A549 (cell line): ENCODE measurements around the gene HSP90B1. TPM values are rescaled to one million over a fixed set of nuclear protein-coding genes. Genes with fewer than 3 reads are reported as not detected.
A peak's percentile ranks its signal among the peaks of the same experiment; 100 is the strongest.

Experiments used
- ATAC-seq, 2 experiments: fragments of 200-7000 bp in 1 of 2; fragments of >200 bp in 1 of 2; cut with Nextera tagmentation in 1 of 2; cut with Tn5 transposase in 1 of 2; 3 replicates each; pipeline versions ENCODE4 v1.8.0 to v1.9.1; 2018 to 2020; ENCODE audit warnings: mild to moderate bottlenecking in 1 of 2, moderate library complexity in 1 of 2
- CTCF ChIA-PET: fragments of 300-600 bp; sonication (Branson Sonifier 250); formaldehyde crosslinking; extraction: SDS; loops from one replicate; lab custom pipeline; 2021; ENCODE audit warnings: antibody characterized with exemption, inconsistent platforms; lab: Yijun Ruan, JAX
- POLR2A ChIA-PET: fragments of 350-600 bp; formaldehyde crosslinking; extraction: SDS; loops from one replicate; lab custom pipeline; 2021; ENCODE audit warnings: antibody characterized with exemption, inconsistent platforms; lab: Yijun Ruan, JAX
- DNase-seq, 2 experiments: peaks; one replicate each; pipeline versions ENCODE4 v3.0.0 to v3.0.0-alpha.2; 2011 to 2016; ENCODE audit warnings: low read depth in 1 of 2, low spot score in 1 of 2
- FAIRE-seq: peaks from 2 replicates; lab custom pipeline; 2011; peaks lifted over from hg19 to GRCh38; lab: Jason Lieb, UNC
- H3K27ac ChIP-seq, 2 experiments: fragments of >200 bp; sonication (Bioruptor Twin); formaldehyde crosslinking; 3 replicates each; pipeline ENCODE4 v1.5.1; 2016 to 2017
- H3K4me1 ChIP-seq: fragments of >200 bp; sonication (Bioruptor Twin); formaldehyde crosslinking; 3 replicates; pipeline ENCODE4 v1.6.1; 2016
- H3K4me2 ChIP-seq: fragments of >200 bp; sonication (Bioruptor Twin); formaldehyde crosslinking; 3 replicates; pipeline ENCODE4 v1.6.1; 2016
- H3K4me3 ChIP-seq: fragments of >200 bp; sonication (Bioruptor Twin); formaldehyde crosslinking; 3 replicates; pipeline ENCODE4 v1.5.1; 2016
- H3K9me3 ChIP-seq: fragments of >200 bp; sonication (Bioruptor Twin); formaldehyde crosslinking; 3 replicates; pipeline ENCODE4 v1.6.1; 2016
- CBX2 ChIP-seq: fragments of 200-600 bp; sonication (generic); IDR thresholded peaks from 2 replicates; pipeline ENCODE4 v1.6.1; 2016; ENCODE audit warnings: low read depth, mild to moderate bottlenecking, borderline replicate concordance
- CHD2 ChIP-seq: fragments of 150-350 bp; IDR thresholded peaks from 2 replicates; pipeline ENCODE4 v1.6.1; 2014; ENCODE audit warnings: low read length; ENCODE audit not compliant: partially characterized antibody
- ELK1 ChIP-seq: fragments of 150-350 bp; IDR thresholded peaks from 2 replicates; pipeline ENCODE4 v1.6.1; 2014; ENCODE audit warnings: low read depth, mild to moderate bottlenecking, low read length
- EP300 ChIP-seq, 2 experiments: fragments of >200 bp; sonication (Bioruptor Twin); formaldehyde crosslinking; IDR thresholded peaks; 2 replicates in 1 of 2; 3 replicates in 1 of 2; pipeline ENCODE4 v1.6.1; 2016 to 2017
- FOSL2 ChIP-seq, 2 experiments: fragments of 450-650 bp in 1 of 2; fragments of >200 bp in 1 of 2; sonication (Bioruptor Twin) in 1 of 2; formaldehyde crosslinking; IDR thresholded peaks; 2 replicates each; pipeline versions ENCODE4 v1.5.0 to v1.6.1; 2016 to 2020; ENCODE audit warnings: mild to moderate bottlenecking in 1 of 2, moderate library complexity in 1 of 2
- GATA3 ChIP-seq: IDR thresholded peaks from 2 replicates; pipeline ENCODE4 v1.6.1; 2012; ENCODE audit warnings: borderline replicate concordance
- HOXB5 ChIP-seq: fragments of 250-450 bp; sonication (Bioruptor Pico); IDR thresholded peaks from 2 replicates; pipeline ENCODE4 v1.5.0; 2020; ENCODE audit warnings: mild to moderate bottlenecking, moderate library complexity
- JUNB ChIP-seq: fragments of >200 bp; sonication (Bioruptor Twin); formaldehyde crosslinking; IDR thresholded peaks from 2 replicates; pipeline ENCODE4 v1.6.1; 2016
- KDM1A ChIP-seq: fragments of 200-600 bp; sonication (generic); IDR thresholded peaks from 2 replicates; pipeline ENCODE4 v1.6.1; 2016; ENCODE audit warnings: low read depth, mild to moderate bottlenecking
- KDM5A ChIP-seq: fragments of 200-600 bp; sonication (generic); IDR thresholded peaks from 2 replicates; pipeline ENCODE4 v1.6.1; 2016; ENCODE audit warnings: antibody characterized with exemption, mild to moderate bottlenecking
- NFE2L2 ChIP-seq: fragments of 150-350 bp; conservative IDR thresholded peaks from 2 replicates; pipeline ENCODE4 v1.6.1; 2014; ENCODE audit warnings: low read length
- NPAS2 ChIP-seq: fragments of 250-450 bp; sonication (Bioruptor Pico); IDR thresholded peaks from 2 replicates; pipeline ENCODE4 v1.8.0; 2022; ENCODE audit warnings: mild to moderate bottlenecking, moderate library complexity, borderline replicate concordance
- NR3C1 ChIP-seq: fragments of >200 bp; sonication (Bioruptor Twin); formaldehyde crosslinking; IDR thresholded peaks from 3 replicates; pipeline ENCODE4 v1.6.1; 2017
- PBX3 ChIP-seq: IDR thresholded peaks from 2 replicates; pipeline ENCODE4 v1.6.1; 2012
- PHF8 ChIP-seq: fragments of 200-600 bp; sonication (generic); IDR thresholded peaks from 2 replicates; pipeline ENCODE4 v1.6.1; 2016; ENCODE audit warnings: low read depth, mild to moderate bottlenecking, antibody characterized with exemption, moderate library complexity, borderline replicate concordance
- RARB ChIP-seq: fragments of 250-450 bp; sonication (Bioruptor Pico); IDR thresholded peaks from 2 replicates; pipeline ENCODE4 v1.8.0; 2021; ENCODE audit warnings: mild to moderate bottlenecking, moderate library complexity
- RCOR1 ChIP-seq: fragments of 150-350 bp; IDR thresholded peaks from 2 replicates; pipeline ENCODE4 v1.6.1; 2014; ENCODE audit warnings: antibody characterized with exemption, low read length, low read depth
- REST ChIP-seq: fragments of 200-600 bp; sonication (generic); IDR thresholded peaks from 2 replicates; pipeline ENCODE4 v1.6.1; 2016; ENCODE audit warnings: antibody characterized with exemption, mild to moderate bottlenecking, moderate library complexity
- RFX5 ChIP-seq: fragments of 450-650 bp; IDR thresholded peaks from 2 replicates; pipeline ENCODE4 v1.7.1; 2014; ENCODE audit warnings: antibody characterized with exemption, mild to moderate bottlenecking, moderate library complexity
- TFCP2L1 ChIP-seq: fragments of 250-450 bp; sonication (Bioruptor Pico); IDR thresholded peaks from 2 replicates; pipeline ENCODE4 v1.5.0; 2021; ENCODE audit warnings: mild to moderate bottlenecking
- TP53 ChIP-seq: fragments of 250-450 bp; sonication (Bioruptor Pico); IDR thresholded peaks from 2 replicates; pipeline ENCODE4 v1.5.0; 2021; ENCODE audit warnings: mild to moderate bottlenecking, moderate library complexity
- ZC3H11A ChIP-seq: fragments of 450-650 bp; IDR thresholded peaks from 2 replicates; pipeline ENCODE4 v1.6.1; 2014; ENCODE audit warnings: antibody characterized with exemption, mild to moderate bottlenecking
- ZFP36 ChIP-seq: fragments of 450-650 bp; IDR thresholded peaks from 2 replicates; pipeline ENCODE4 v1.6.1; 2014; ENCODE audit warnings: borderline replicate concordance; ENCODE audit not compliant: partially characterized antibody
- ZSCAN20 ChIP-seq: fragments of 250-450 bp; sonication (Bioruptor Pico); IDR thresholded peaks from 2 replicates; pipeline ENCODE4 v1.8.0; 2022; ENCODE audit warnings: mild to moderate bottlenecking, moderate library complexity
- WGBS: methylation state at CpG from one replicate; pipeline ENCODE4 v1.1.6; 2017; ENCODE audit errors: missing lambda C conversion rate; 5-methylcytosine and 5-hydroxymethylcytosine counted together
- polyA minus RNA-seq: library from RNA; depleted of rRNA, polyadenylated mRNA; stranded (reverse); fragments of >200 nt; gene quantifications from 2 replicates; pipeline ENCODE4 v1.2.3, GENCODE V29; 2011; rRNA and poly(A)+ RNA removed
- polyA plus RNA-seq, 4 experiments: library from polyadenylated mRNA; depleted of rRNA in 3 of 4; stranded (reverse); fragments of >200 nt; fragmentation: RNase III in 1 of 4; extraction: RNeasy Plus Mini Kit Qiagen cat#74134 plus additional on column Dnase treatment in 1 of 4; gene quantifications; 2 replicates in 3 of 4; 3 replicates in 1 of 4; pipeline ENCODE4 v1.2.3, GENCODE V29; 2011 to 2017
- TF ChIP-seq, protein P1 (sequence below): fragments of 250-450 bp; sonication (Bioruptor Pico); IDR thresholded peaks from 2 replicates; pipeline ENCODE4 v1.5.0; 2021; ENCODE audit warnings: mild to moderate bottlenecking, moderate library complexity, borderline replicate concordance
- TF ChIP-seq, protein P2 (sequence below): fragments of >200 bp; sonication (Bioruptor Twin); formaldehyde crosslinking; IDR thresholded peaks from 3 replicates; pipeline ENCODE4 v1.5.1; 2016
- TF ChIP-seq, protein P3 (sequence below): fragments of >200 bp; sonication (Bioruptor Twin); formaldehyde crosslinking; IDR thresholded peaks from 3 replicates; pipeline ENCODE4 v1.6.1; 2016

The HSP90B1 gene
- polyA plus RNA-seq (2011; rRNA removed) (694 and 915 TPM in 2 replicates), polyA plus RNA-seq (2017; fragmentation: RNase III; extraction: RNeasy Plus Mini Kit Qiagen cat#74134 plus additional on column Dnase treatment) (619 to 636 TPM (median 624 TPM) in 3 replicates), polyA minus RNA-seq (128 and 141 TPM in 2 replicates)
- 190 and 248 TPM in 2 replicates for polyA plus RNA-seq (2012; cell fraction: cytosol; rRNA removed)
- polyA plus RNA-seq (2012; cell fraction: nucleus; rRNA removed) = 169 and 264 TPM in 2 replicates

DNA sequence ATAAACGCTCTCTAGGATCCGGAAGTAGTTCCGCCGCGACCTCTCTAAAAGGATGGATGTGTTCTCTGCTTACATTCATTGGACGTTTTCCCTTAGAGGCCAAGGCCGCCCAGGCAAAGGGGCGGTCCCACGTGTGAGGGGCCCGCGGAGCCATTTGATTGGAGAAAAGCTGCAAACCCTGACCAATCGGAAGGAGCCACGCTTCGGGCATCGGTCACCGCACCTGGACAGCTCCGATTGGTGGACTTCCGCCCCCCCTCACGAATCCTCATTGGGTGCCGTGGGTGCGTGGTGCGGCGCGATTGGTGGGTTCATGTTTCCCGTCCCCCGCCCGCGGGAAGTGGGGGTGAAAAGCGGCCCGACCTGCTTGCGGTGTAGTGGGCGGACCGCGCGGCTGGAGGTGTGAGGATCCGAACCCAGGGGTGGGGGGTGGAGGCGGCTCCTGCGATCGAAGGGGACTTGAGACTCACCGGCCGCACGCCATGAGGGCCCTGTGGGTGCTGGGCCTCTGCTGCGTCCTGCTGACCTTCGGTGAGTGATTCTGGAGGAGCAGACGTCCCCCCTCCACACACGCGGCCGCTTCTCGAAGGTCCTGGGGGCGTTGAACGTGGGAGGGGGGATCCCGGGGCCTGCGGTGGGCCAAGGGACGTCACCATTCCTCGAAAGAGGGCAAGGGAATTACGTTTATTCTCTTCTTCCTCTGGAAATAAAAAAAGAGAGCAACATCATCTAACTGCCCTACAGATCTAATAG, at the start of gene HSP90B1:
Gene HSP90B1, plus strand, starts transcription at position 377 of the 753 bp plus-strand sequence. Its CDS starts 106 bp downstream, at position 483.
- ATAC-seq (peak; percentile 86 to 92), DNase-seq (peak; percentile 100), FAIRE-seq (peak; percentile 91)
- no peaks in the 10 kb centered on the region for H3K9me3 ChIP-seq
- H3K4me2 ChIP-seq = peak within 1 kb of the TSS; percentile 92
- ChIA-PET POLR2A (interaction anchor here (0.5 to 2.5 kb wide), 27 partner anchors 8 to 412 kb away, joined by 3 to 43 read pairs (median 4); partner anchors contain the start of genes HCFC2, NFYB, NT5DC3 and TDG), CTCF (interaction anchor here (0.7 to 1.7 kb wide), 3 partner anchors 24 to 159 kb away, joined by 3 to 7 read pairs (median 3); no protein-coding TSS in a partner anchor)
- H3K4me3 ChIP-seq = peak within 1 kb of the TSS; percentile 93
- H3K4me1 ChIP-seq = peaks cover 35% of the 10 kb centered on the region
- 1% methylated on average over 35 of the region's 56 CpGs for WGBS
- peak within 1 kb of the TSS; percentile 92 to 94 for H3K27ac ChIP-seq
- TF ChIP-seq NR3C1 = no peak
- TF ChIP-seq EP300 (IDR thresholded peaks at IDR 0.05) = no peak
- TF ChIP-seq HOXB5 (CRISPR knock-in tag) = peak; percentile 31; the same call in 1 of the 2 replicates
- TF ChIP-seq CHD2 = no peak
- TF ChIP-seq, protein P1, sequence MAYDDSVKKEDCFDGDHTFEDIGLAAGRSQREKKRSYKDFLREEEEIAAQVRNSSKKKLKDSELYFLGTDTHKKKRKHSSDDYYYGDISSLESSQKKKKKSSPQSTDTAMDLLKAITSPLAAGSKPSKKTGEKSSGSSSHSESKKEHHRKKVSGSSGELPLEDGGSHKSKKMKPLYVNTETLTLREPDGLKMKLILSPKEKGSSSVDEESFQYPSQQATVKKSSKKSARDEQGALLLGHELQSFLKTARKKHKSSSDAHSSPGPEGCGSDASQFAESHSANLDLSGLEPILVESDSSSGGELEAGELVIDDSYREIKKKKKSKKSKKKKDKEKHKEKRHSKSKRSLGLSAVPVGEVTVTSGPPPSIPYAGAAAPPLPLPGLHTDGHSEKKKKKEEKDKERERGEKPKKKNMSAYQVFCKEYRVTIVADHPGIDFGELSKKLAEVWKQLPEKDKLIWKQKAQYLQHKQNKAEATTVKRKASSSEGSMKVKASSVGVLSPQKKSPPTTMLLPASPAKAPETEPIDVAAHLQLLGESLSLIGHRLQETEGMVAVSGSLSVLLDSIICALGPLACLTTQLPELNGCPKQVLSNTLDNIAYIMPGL = no peak
- TF ChIP-seq ZSCAN20 = no peak
- TF ChIP-seq ZC3H11A = no peak
- TF ChIP-seq GATA3 = peak; percentile 53; the same call in 1 of the 2 replicates
- TF ChIP-seq KDM5A = no peak
- no peak for TF ChIP-seq ZFP36
- no peak for TF ChIP-seq RCOR1
- TF ChIP-seq, protein P2, sequence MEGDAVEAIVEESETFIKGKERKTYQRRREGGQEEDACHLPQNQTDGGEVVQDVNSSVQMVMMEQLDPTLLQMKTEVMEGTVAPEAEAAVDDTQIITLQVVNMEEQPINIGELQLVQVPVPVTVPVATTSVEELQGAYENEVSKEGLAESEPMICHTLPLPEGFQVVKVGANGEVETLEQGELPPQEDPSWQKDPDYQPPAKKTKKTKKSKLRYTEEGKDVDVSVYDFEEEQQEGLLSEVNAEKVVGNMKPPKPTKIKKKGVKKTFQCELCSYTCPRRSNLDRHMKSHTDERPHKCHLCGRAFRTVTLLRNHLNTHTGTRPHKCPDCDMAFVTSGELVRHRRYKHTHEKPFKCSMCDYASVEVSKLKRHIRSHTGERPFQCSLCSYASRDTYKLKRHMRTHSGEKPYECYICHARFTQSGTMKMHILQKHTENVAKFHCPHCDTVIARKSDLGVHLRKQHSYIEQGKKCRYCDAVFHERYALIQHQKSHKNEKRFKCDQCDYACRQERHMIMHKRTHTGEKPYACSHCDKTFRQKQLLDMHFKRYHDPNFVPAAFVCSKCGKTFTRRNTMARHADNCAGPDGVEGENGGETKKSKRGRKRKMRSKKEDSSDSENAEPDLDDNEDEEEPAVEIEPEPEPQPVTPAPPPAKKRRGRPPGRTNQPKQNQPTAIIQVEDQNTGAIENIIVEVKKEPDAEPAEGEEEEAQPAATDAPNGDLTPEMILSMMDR = no peak
- TF ChIP-seq RFX5 = peak; percentile 93
- TF ChIP-seq CBX2 = no peak
- no peak for TF ChIP-seq TP53 (CRISPR knock-in tag)
- peak; percentile 57 for TF ChIP-seq PBX3
- TF ChIP-seq KDM1A = no peak
- TF ChIP-seq PHF8 = peak; percentile 88; the same call in 1 of the 2 replicates
- TF ChIP-seq, protein P3, sequence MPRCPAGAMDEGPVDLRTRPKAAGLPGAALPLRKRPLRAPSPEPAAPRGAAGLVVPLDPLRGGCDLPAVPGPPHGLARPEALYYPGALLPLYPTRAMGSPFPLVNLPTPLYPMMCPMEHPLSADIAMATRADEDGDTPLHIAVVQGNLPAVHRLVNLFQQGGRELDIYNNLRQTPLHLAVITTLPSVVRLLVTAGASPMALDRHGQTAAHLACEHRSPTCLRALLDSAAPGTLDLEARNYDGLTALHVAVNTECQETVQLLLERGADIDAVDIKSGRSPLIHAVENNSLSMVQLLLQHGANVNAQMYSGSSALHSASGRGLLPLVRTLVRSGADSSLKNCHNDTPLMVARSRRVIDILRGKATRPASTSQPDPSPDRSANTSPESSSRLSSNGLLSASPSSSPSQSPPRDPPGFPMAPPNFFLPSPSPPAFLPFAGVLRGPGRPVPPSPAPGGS = peak; percentile 78; the same call in 2 of the 3 replicates
- no peak for TF ChIP-seq ELK1
- no peak for TF ChIP-seq TFCP2L1
- no peak for TF ChIP-seq FOSL2 (IDR thresholded peaks at IDR 0.05)
- TF ChIP-seq FOSL2 (CRISPR knock-in tag; IDR thresholded peaks at IDR 0.05) = no peak
- TF ChIP-seq REST = peak; percentile 53; the same call in 1 of the 2 replicates
- no peak for TF ChIP-seq NFE2L2
- no peak for TF ChIP-seq RARB (CRISPR knock-in tag)
- TF ChIP-seq NPAS2 (CRISPR knock-in tag) = no peak
- no peak for TF ChIP-seq JUNB
